Karpas-422 (cell line): Measurements from ENCODE around the gene ZMYM3. TPM values are rescaled to one million over a fixed set of nuclear protein-coding genes. Genes with fewer than 3 reads are reported as not detected.

Experiments used
- total RNA-seq: library from RNA; depleted of rRNA; stranded (reverse); fragments of >200 nt; shearing (Covaris generic); gene quantifications from 2 replicates; pipeline ENCODE4 v1.2.3, GENCODE V29; 2014; ENCODE audit warnings: low replicate concordance; rRNA removed

The ZMYM3 gene
- total RNA-seq, 1 experiment from 2014 or later: 28.3 TPM

Other genes with a start within 250 kb of the ZMYM3 start
- gene SNX12, start 185.8 kb downstream of the ZMYM3 start, total RNA-seq: 18.9 and 38.3 TPM in 2 replicates
- 4.5 and 9.5 TPM in 2 replicates for gene FOXO4, start 158.3 kb downstream of the ZMYM3 start, total RNA-seq
- 0.36 TPM in 1 of 2 replicates, not detected in the other for gene CXorf65, start 147.4 kb downstream of the ZMYM3 start, total RNA-seq
- 4.3 and 9.1 TPM in 2 replicates for gene IL2RG, start 142.6 kb downstream of the ZMYM3 start, total RNA-seq
- 32.7 and 35.2 TPM in 2 replicates for gene MED12, start 135.5 kb downstream of the ZMYM3 start, total RNA-seq
- 0.86 and 1.9 TPM in 2 replicates for gene NLGN3, start 109.3 kb downstream of the ZMYM3 start, total RNA-seq
- gene GJB1, start 30.9 kb downstream of the ZMYM3 start, total RNA-seq: not detected in 2 replicates
- gene NONO, start 29.5 kb upstream of the ZMYM3 start, total RNA-seq: 335 and 360 TPM in 2 replicates
- 2.7 and 3.8 TPM in 2 replicates for gene ITGB1BP2, start 47.6 kb upstream of the ZMYM3 start, total RNA-seq
- 60.8 and 61.8 TPM in 2 replicates for gene TAF1, start 112.2 kb upstream of the ZMYM3 start, total RNA-seq